Fibroblast of lung (primary cell): Measurements from ENCODE around the gene GRK3. TPM values are rescaled to one million over a fixed set of nuclear protein-coding genes. Genes with fewer than 3 reads are reported as not detected.
A peak's percentile ranks its signal among the peaks of the same experiment; 100 is the strongest.

ENCODE experiments used
- DNase-seq, 2 donors: peaks; one replicate each; pipeline versions ENCODE4 v3.0.0 to v3.0.0-alpha.2; 2010; ENCODE audit warnings: low read depth in 2 of 2
- H2AFZ ChIP-seq: 2 replicates; pipeline ENCODE4 v1.5.1; 2012; ENCODE audit warnings: low read length, control low read depth, inconsistent platforms
- H3K27ac ChIP-seq: 2 replicates; pipeline ENCODE4 v1.5.1; 2011; ENCODE audit warnings: low read length, control low read depth; ENCODE audit not compliant: insufficient read depth
- H3K27me3 ChIP-seq: 2 replicates; pipeline ENCODE4 v1.5.1; 2011; ENCODE audit warnings: mild to moderate bottlenecking, low read length; ENCODE audit not compliant: control insufficient read depth, insufficient read depth
- H3K36me3 ChIP-seq: 2 replicates; pipeline ENCODE4 v1.5.1; 2011; ENCODE audit warnings: low read length; ENCODE audit not compliant: control insufficient read depth, insufficient read depth
- H3K4me1 ChIP-seq: 2 replicates; pipeline ENCODE4 v1.5.1; 2011; ENCODE audit warnings: low read length; ENCODE audit not compliant: control insufficient read depth, insufficient read depth; ENCODE audit errors: extremely low read depth
- H3K4me2 ChIP-seq: 2 replicates; pipeline ENCODE4 v1.5.1; 2011; ENCODE audit warnings: low read length, control low read depth; ENCODE audit not compliant: insufficient read depth; ENCODE audit errors: extremely low read depth
- H3K4me3 ChIP-seq, 4 experiments: fragments of 200-600 bp in 1 of 4; sonication (generic) in 1 of 4; replicated peaks in 1 of 4; 2 replicates each; pipeline ENCODE4 v1.5.1; 2011 to 2016; ENCODE audit warnings: low read length in 4 of 4, low read depth in 3 of 4, mild to moderate bottlenecking in 3 of 4, control low read depth in 2 of 4, inconsistent platforms in 1 of 4, mixed read lengths in 1 of 4; ENCODE audit not compliant: insufficient read depth in 1 of 4; ENCODE audit errors: control extremely low read depth in 1 of 4
- H3K79me2 ChIP-seq: 2 replicates; pipeline ENCODE4 v1.5.1; 2012; ENCODE audit warnings: mild to moderate bottlenecking, low read length, inconsistent platforms; ENCODE audit not compliant: control insufficient read depth, insufficient read depth
- H3K9ac ChIP-seq: 2 replicates; pipeline ENCODE4 v1.5.1; 2011; ENCODE audit warnings: mild to moderate bottlenecking, low read length, control low read depth; ENCODE audit not compliant: insufficient read depth
- H3K9me3 ChIP-seq: 2 replicates; pipeline ENCODE4 v1.5.1; 2012; ENCODE audit warnings: low read depth, low read length; ENCODE audit not compliant: control insufficient read depth, insufficient read depth
- H4K20me1 ChIP-seq: 2 replicates; pipeline ENCODE4 v1.5.1; 2011; ENCODE audit warnings: low read length; ENCODE audit not compliant: control insufficient read depth, insufficient read depth; ENCODE audit errors: extremely low read depth
- CTCF ChIP-seq, 2 donors: IDR thresholded peaks in 1 of 2; conservative IDR thresholded peaks in 1 of 2; 1 replicate in 1 of 2; 2 replicates in 1 of 2; pipeline ENCODE4 v1.5.1; 2011 to 2012; ENCODE audit warnings: low read length in 2 of 2, control low read depth in 1 of 2, inconsistent platforms in 1 of 2, low read depth in 1 of 2, mild to moderate bottlenecking in 1 of 2
- EZH2 ChIP-seq: IDR thresholded peaks from 2 replicates; pipeline ENCODE4 v1.5.1; 2012; ENCODE audit warnings: low read length, control low read depth, mild to moderate bottlenecking; ENCODE audit errors: missing control alignments
- polyA plus RNA-seq, 2 donors: library from polyadenylated mRNA; depleted of rRNA in 1 of 2; stranded (reverse) in 1 of 2; unstranded in 1 of 2; fragments of >200 nt; gene quantifications; 2 replicates each; pipeline ENCODE4 v1.2.1, GENCODE V29; 2011 to 2012; ENCODE audit warnings: missing spikeins in 1 of 2
- total RNA-seq: library from RNA; depleted of rRNA; stranded (reverse); fragments of >200 nt; gene quantifications from 2 replicates; pipeline ENCODE4 v1.2.1, GENCODE V29; 2014

Gene GRK3
- total and polyA plus RNA-seq, 2 donors (not counting 1 experiment from before 2014, with no cell fraction given) = 1.6 to 1.7 TPM

GRCh38 chr22:25698978-25699377, 134.5 kb downstream of the GRK3 start:
- Histone ChIP-seq H3K9me3 (no peaks in the 10 kb centered on the region), H3K9ac (no peak overlapping the region), H3K79me2 (no peaks in the 10 kb centered on the region), H3K4me3 (no peak overlapping the region), H3K27me3 (no peaks in the 10 kb centered on the region), H3K36me3 (no peaks in the 10 kb centered on the region), H3K4me2 (no peak overlapping the region), H3K4me1 (peaks cover 3% of the 10 kb centered on the region), H3K27ac (no peak overlapping the region), H4K20me1 (no peaks in the 10 kb centered on the region), H2AFZ (no peak overlapping the region)
- DNase-seq = no peak
- no peak for TF ChIP-seq EZH2
- TF ChIP-seq CTCF (conservative IDR thresholded peaks at IDR 0.05 in 1 of 2, IDR thresholded peaks at IDR 0.05 in 1 of 2; ENCODE audit: low read depth in 1 of 2, low read length in 2 of 2) = no peak

GRCh38 chr22:25701056-25701780, 136.7 kb downstream of the GRK3 start:
- peak overlapping the region; percentile 66 for H3K4me2 ChIP-seq
- H3K9ac ChIP-seq = no peak overlapping the region
- H3K9me3 ChIP-seq = no peaks in the 10 kb centered on the region
- H3K79me2 ChIP-seq = no peaks in the 10 kb centered on the region
- H4K20me1 ChIP-seq = no peaks in the 10 kb centered on the region
- peak overlapping the region; percentile 21 for H2AFZ ChIP-seq
- peak overlapping the region in 1 of 4 experiments; percentile 15 for H3K4me3 ChIP-seq
- no peaks in the 10 kb centered on the region for H3K27me3 ChIP-seq
- peak; percentile 23 to 68 for DNase-seq
- H3K4me1 ChIP-seq = peaks cover 3% of the 10 kb centered on the region
- no peak for TF ChIP-seq EZH2
- TF ChIP-seq CTCF (conservative IDR thresholded peaks at IDR 0.05 in 1 of 2, IDR thresholded peaks at IDR 0.05 in 1 of 2; ENCODE audit: low read depth in 1 of 2, low read length in 2 of 2) = no peak
- peak overlapping the region; percentile 34 for H3K27ac ChIP-seq
- H3K36me3 ChIP-seq = no peaks in the 10 kb centered on the region

- Histone ChIP-seq H3K36me3 (no peaks in the 10 kb centered on the region), H4K20me1 (no peaks in the 10 kb centered on the region), H3K79me2 (no peaks in the 10 kb centered on the region), H3K27me3 (no peaks in the 10 kb centered on the region), H2AFZ (no peak overlapping the region), H3K4me3 (no peak overlapping the region), H3K9me3 (no peaks in the 10 kb centered on the region), H3K4me2 (no peak overlapping the region), H3K27ac (no peak overlapping the region), H3K4me1 (peaks cover 3% of the 10 kb centered on the region), H3K9ac (no peak overlapping the region)
- no peak for TF ChIP-seq EZH2
- TF ChIP-seq CTCF (conservative IDR thresholded peaks at IDR 0.05 in 1 of 2, IDR thresholded peaks at IDR 0.05 in 1 of 2; ENCODE audit: low read depth in 1 of 2, low read length in 2 of 2) = peak in 1 of 2 donors; percentile 42
- peak; percentile 19 to 64 for DNase-seq
Measured at GRCh38 chr22:25702040-25702439, 137.6 kb downstream of the GRK3 start.
